ENCODE data around the gene CDC6. TPM values are rescaled to one million over a fixed set of nuclear protein-coding genes. Genes with fewer than 3 reads are reported as not detected.
A peak's percentile ranks its signal among the peaks of the same experiment; 100 is the strongest.

The CDC6 gene
- total and polyA plus RNA-seq, 3 donors from 2014 or later, result 12.4 to 22.8 (median 14.7) TPM

GRCh38 chr17:40306395-40306794, 18.7 kb downstream of the CDC6 start:
- H3K36me3 ChIP-seq (ENCODE audit: low read depth, missing control alignments), result no peaks in the 10 kb centered on the region
- intact Hi-C loops (cut with DNase I; ENCODE audit: low total_unique reads), result loop anchor here (10.0 kb wide), 1 partner anchor 108 kb away; the partner anchor contains the start of gene TOP2A
- no peaks in the 10 kb centered on the region for H3K9me3 ChIP-seq
- TF ChIP-seq CTCF (IDR thresholded peaks at IDR 0.05), result no peak
- no peak for TF ChIP-seq POLR2A (IDR thresholded peaks at IDR 0.05)
- peak overlapping the region in 1 of 2 donors; percentile 73 for H3K27ac ChIP-seq
- no peak overlapping the region for H3K4me3 ChIP-seq
- no peak for DNase-seq
- no peaks in the 10 kb centered on the region for H3K27me3 ChIP-seq
- peaks cover 62% of the 10 kb centered on the region for H3K4me1 ChIP-seq
- 54 to 68% methylated on average over 2 of the region's 2 CpGs for WGBS, 2 donors

- no peak overlapping the region for H3K4me3 ChIP-seq
- TF ChIP-seq CTCF (IDR thresholded peaks at IDR 0.05) (no peak), POLR2A (IDR thresholded peaks at IDR 0.05) (no peak)
- H3K27ac ChIP-seq, result peak overlapping the region; percentile 42 to 73
- 52 to 56% methylated on average over 9 to 10 of the region's 10 CpGs for WGBS, 2 donors
- H3K36me3 ChIP-seq (ENCODE audit: low read depth, missing control alignments), result no peaks in the 10 kb centered on the region
- H3K4me1 ChIP-seq, result peaks cover 70% of the 10 kb centered on the region
- H3K9me3 ChIP-seq, result no peaks in the 10 kb centered on the region
- H3K27me3 ChIP-seq, result no peaks in the 10 kb centered on the region
- peak; percentile 44 for DNase-seq
- intact Hi-C loops (cut with DNase I; ENCODE audit: low total_unique reads), result loop anchor here (10.0 kb wide), 1 partner anchor 108 kb away; the partner anchor contains the start of gene TOP2A
These were observed 19.5 kb downstream of the CDC6 start for GRCh38 chr17:40307001-40307730.

- 20 to 37% methylated on average over 3 of the region's 3 CpGs for WGBS, 2 donors
- Histone ChIP-seq H3K4me1 (peaks cover 76% of the 10 kb centered on the region), H3K36me3 (ENCODE audit: low read depth, missing control alignments) (no peaks in the 10 kb centered on the region), H3K27me3 (no peaks in the 10 kb centered on the region), H3K4me3 (no peak overlapping the region), H3K27ac (peak overlapping the region; percentile 42 to 73), H3K9me3 (no peaks in the 10 kb centered on the region)
- TF ChIP-seq CTCF (IDR thresholded peaks at IDR 0.05) (no peak), POLR2A (IDR thresholded peaks at IDR 0.05) (no peak)
- intact Hi-C loops (cut with DNase I; ENCODE audit: low total_unique reads), result loop anchor here (10.0 kb wide), 1 partner anchor 107 kb away; the partner anchor contains the start of gene TOP2A
- DNase-seq, result no peak
These were observed 20.1 kb downstream of the CDC6 start for GRCh38 chr17:40307740-40308239.

- intact Hi-C loops (cut with DNase I; ENCODE audit: low total_unique reads), result loop anchor here (10.0 kb wide), 1 partner anchor 106 kb away; the partner anchor contains the start of gene TOP2A
These were observed 21.6 kb downstream of the CDC6 start, which contains the start of gene RARA for GRCh38 chr17:40309031-40309948. Gene RARA (plus strand): TSS chr17:40309180. CDS start chr17:40331219, 22,039 bp downstream.

More at GRCh38 chr17:40309031-40309948, 21.6 kb downstream of the CDC6 start, which contains the start of gene RARA:
- no peaks in the 10 kb centered on the region for H3K9me3 ChIP-seq
- H3K4me3 ChIP-seq, result peak within 1 kb of the TSS; percentile 16 to 54
- H3K4me1 ChIP-seq, result peaks cover 67% of the 10 kb centered on the region
- no peak for TF ChIP-seq CTCF (IDR thresholded peaks at IDR 0.05)
- no peak for TF ChIP-seq POLR2A (IDR thresholded peaks at IDR 0.05)
- peak; percentile 93 for DNase-seq
- 9 to 10% methylated on average over 16 to 20 of the region's 20 CpGs for WGBS, 2 donors
- H3K36me3 ChIP-seq (ENCODE audit: low read depth, missing control alignments), result no peaks in the 10 kb centered on the region
- H3K27ac ChIP-seq, result peak within 1 kb of the TSS; percentile 42 to 73
- no peaks in the 10 kb centered on the region for H3K27me3 ChIP-seq
